ENCODE data around the gene OR8D1.

Gene OR8D1

DNA sequence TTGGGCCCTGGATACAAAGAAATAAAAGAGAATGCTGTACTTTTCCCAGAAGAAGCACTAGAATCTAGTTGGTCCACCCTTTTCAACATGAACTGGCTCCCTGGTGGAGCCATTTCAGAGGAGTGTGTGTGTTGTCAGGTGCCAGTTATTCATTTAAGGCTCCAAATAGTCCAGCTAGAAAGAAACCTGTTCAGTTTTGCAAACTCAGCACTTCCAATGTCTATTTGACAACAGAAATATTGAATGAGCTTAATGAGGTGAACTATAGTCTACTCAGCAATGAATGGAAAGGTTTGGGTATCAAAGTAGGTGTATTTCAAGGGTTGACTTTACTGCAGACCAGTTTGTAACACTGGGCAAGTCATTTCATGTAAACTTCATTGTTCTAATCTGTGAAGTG is 2.1 kb downstream of the OR8D1 start:
- no peak for DNase-seq (ENCODE audit: extremely low read depth, low read depth)
- TF ChIP-seq, protein P1, sequence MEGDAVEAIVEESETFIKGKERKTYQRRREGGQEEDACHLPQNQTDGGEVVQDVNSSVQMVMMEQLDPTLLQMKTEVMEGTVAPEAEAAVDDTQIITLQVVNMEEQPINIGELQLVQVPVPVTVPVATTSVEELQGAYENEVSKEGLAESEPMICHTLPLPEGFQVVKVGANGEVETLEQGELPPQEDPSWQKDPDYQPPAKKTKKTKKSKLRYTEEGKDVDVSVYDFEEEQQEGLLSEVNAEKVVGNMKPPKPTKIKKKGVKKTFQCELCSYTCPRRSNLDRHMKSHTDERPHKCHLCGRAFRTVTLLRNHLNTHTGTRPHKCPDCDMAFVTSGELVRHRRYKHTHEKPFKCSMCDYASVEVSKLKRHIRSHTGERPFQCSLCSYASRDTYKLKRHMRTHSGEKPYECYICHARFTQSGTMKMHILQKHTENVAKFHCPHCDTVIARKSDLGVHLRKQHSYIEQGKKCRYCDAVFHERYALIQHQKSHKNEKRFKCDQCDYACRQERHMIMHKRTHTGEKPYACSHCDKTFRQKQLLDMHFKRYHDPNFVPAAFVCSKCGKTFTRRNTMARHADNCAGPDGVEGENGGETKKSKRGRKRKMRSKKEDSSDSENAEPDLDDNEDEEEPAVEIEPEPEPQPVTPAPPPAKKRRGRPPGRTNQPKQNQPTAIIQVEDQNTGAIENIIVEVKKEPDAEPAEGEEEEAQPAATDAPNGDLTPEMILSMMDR (IDR thresholded peaks at IDR 0.05; ENCODE audit: low read depth, low read length, missing control alignments): no peak
- no peak overlapping the region for H3K4me3 ChIP-seq (replicated peaks; ENCODE audit: low read depth, low read length)

- no peak overlapping the region for H3K4me3 ChIP-seq (replicated peaks; ENCODE audit: low read depth, low read length)
- TF ChIP-seq, protein P1 (IDR thresholded peaks at IDR 0.05; ENCODE audit: low read depth, low read length, missing control alignments): no peak
- DNase-seq (ENCODE audit: extremely low read depth, low read depth): no peak
Observed at GRCh38 chr11:124311269-124311668, 2.5 kb downstream of the OR8D1 start.

DNA sequence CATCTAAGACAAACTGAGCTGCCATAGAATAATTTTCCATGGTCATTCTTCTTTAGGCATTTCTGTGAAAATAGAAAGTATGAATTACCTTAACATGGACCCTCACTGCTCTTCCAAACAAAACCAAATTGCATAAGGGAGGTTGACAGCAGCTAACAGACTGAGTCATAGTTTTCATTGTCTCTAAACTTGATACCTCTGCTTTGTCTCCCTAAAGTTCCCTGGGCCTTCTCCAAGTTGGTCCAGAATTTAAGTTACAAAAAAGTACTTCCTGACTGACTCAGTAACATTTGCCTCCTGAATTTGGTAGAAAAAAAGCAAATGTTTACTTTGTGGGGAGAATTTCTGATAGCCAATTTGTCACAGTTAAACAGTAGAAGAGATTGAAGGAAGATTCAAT is 3.0 kb downstream of the OR8D1 start:
- no peak overlapping the region for H3K4me3 ChIP-seq (replicated peaks; ENCODE audit: low read depth, low read length)
- TF ChIP-seq, protein P1 (IDR thresholded peaks at IDR 0.05; ENCODE audit: low read depth, low read length, missing control alignments): no peak
- DNase-seq (ENCODE audit: extremely low read depth, low read depth): no peak

DNA sequence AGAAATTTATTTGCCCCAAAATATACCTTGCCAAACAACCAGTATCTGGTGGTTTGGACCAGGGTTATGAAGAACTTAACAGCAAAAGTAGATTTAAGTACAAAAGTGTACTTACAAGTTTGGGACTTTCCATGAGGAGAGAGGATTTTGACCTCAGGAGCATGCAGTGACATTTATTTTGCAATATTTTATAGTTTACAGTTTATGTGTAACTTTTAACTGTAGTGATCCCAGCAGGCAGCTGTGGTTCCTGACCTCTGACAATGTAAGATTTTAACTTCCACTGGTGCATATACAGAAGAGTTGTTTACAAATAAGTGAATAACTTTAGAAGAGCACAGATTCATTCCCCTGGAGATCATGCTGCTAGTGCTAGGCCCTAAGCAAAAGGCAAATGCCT is 6.7 kb downstream of the OR8D1 start:
- no peak overlapping the region for H3K4me3 ChIP-seq (replicated peaks; ENCODE audit: low read depth, low read length)
- TF ChIP-seq, protein P1 (IDR thresholded peaks at IDR 0.05; ENCODE audit: low read depth, low read length, missing control alignments): no peak
- no peak for DNase-seq (ENCODE audit: extremely low read depth, low read depth)

- no peak overlapping the region for H3K4me3 ChIP-seq (replicated peaks; ENCODE audit: low read depth, low read length)
- no peak for DNase-seq (ENCODE audit: extremely low read depth, low read depth)
- TF ChIP-seq, protein P1 (IDR thresholded peaks at IDR 0.05; ENCODE audit: low read depth, low read length, missing control alignments): no peak
Observed at GRCh38 chr11:124302347-124303125, 11.2 kb downstream of the OR8D1 start.

DNA sequence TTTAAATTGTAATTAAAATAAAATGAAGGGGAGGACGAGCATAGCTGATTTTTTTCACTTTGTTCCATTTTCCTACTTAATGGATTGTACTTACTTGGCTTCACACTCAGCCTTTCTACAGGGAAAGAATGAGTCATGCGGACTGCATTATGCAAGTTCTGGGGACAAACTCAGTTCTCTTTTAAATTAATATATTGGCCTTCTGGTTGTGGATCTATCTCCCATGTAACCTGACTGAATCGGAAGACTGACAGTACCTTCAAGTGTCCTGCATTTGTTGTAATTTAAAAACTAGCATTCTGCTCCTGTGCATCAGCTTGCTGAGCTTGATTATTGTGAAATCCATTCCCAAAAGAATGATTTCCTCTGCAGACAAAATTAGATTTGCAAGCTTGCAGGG is 12.2 kb downstream of the OR8D1 start:
- TF ChIP-seq, protein P1 (IDR thresholded peaks at IDR 0.05; ENCODE audit: low read depth, low read length, missing control alignments): no peak
- no peak for DNase-seq (ENCODE audit: extremely low read depth, low read depth)
- no peak overlapping the region for H3K4me3 ChIP-seq (replicated peaks; ENCODE audit: low read depth, low read length)

GRCh38 chr11:124297921-124298320 is 15.8 kb downstream of the OR8D1 start:
- no peak overlapping the region for H3K4me3 ChIP-seq (replicated peaks; ENCODE audit: low read depth, low read length)
- no peak for DNase-seq (ENCODE audit: extremely low read depth, low read depth)
- TF ChIP-seq, protein P1 (IDR thresholded peaks at IDR 0.05; ENCODE audit: low read depth, low read length, missing control alignments): no peak
